ENCODE results near the gene CSRNP3.

Gene CSRNP3

GRCh38 chr2:165471349-165471950, 2.0 kb downstream of the CSRNP3 start:
- DNase-seq, result no peak

GRCh38 chr2:165472922-165473321, 3.4 kb downstream of the CSRNP3 start:
- DNase-seq, result no peak

GRCh38 chr2:165474619-165475276, 5.2 kb downstream of the CSRNP3 start:
- no peak for DNase-seq

GRCh38 chr2:165475277-165476004, 5.9 kb downstream of the CSRNP3 start:
- no peak for DNase-seq

- DNase-seq, result no peak
Measured at GRCh38 chr2:165479856-165480255, 10.4 kb downstream of the CSRNP3 start.

- no peak for DNase-seq
Measured at GRCh38 chr2:165494573-165494972, 25.1 kb downstream of the CSRNP3 start.

- no peak for DNase-seq
Measured at GRCh38 chr2:165497659-165498317, 28.3 kb downstream of the CSRNP3 start.

GRCh38 chr2:165499131-165499530, 29.6 kb downstream of the CSRNP3 start:
- DNase-seq, result no peak

GRCh38 chr2:165500001-165500400, 30.5 kb downstream of the CSRNP3 start:
- DNase-seq, result no peak

- no peak for DNase-seq
Measured at GRCh38 chr2:165500816-165501215, 31.3 kb downstream of the CSRNP3 start.

- no peak for DNase-seq
Measured at GRCh38 chr2:165505514-165505913, 36.0 kb downstream of the CSRNP3 start.

GRCh38 chr2:165508927-165509326, 39.4 kb downstream of the CSRNP3 start:
- no peak for DNase-seq

GRCh38 chr2:165513479-165513878, 44.0 kb downstream of the CSRNP3 start:
- no peak for DNase-seq

- DNase-seq, result no peak
Measured at GRCh38 chr2:165518611-165519010, 49.1 kb downstream of the CSRNP3 start.

- DNase-seq, result no peak
Measured at GRCh38 chr2:165522719-165523118, 53.2 kb downstream of the CSRNP3 start.

- DNase-seq, result no peak
Measured at GRCh38 chr2:165524720-165525119, 55.2 kb downstream of the CSRNP3 start.

GRCh38 chr2:165528691-165529090, 59.2 kb downstream of the CSRNP3 start:
- DNase-seq, result no peak

- no peak for DNase-seq
Measured at GRCh38 chr2:165529130-165529529, 59.6 kb downstream of the CSRNP3 start.

GRCh38 chr2:165533331-165533730, 63.8 kb downstream of the CSRNP3 start:
- DNase-seq, result no peak

- DNase-seq, result no peak
Measured at GRCh38 chr2:165535471-165535870, 66.0 kb downstream of the CSRNP3 start.

- no peak for DNase-seq
Measured at GRCh38 chr2:165536851-165537499, 67.5 kb downstream of the CSRNP3 start.

- DNase-seq, result no peak
Measured at GRCh38 chr2:165539985-165540384, 70.5 kb downstream of the CSRNP3 start.

- no peak for DNase-seq
Measured at GRCh38 chr2:165544897-165545296, 75.4 kb downstream of the CSRNP3 start.
